PC-3 (cell line): ENCODE data around the gene SMIM22.

Experiments used
- EZH2phosphoT487 ChIP-seq: fragments of 300-600 bp; sonication (generic); IDR thresholded peaks from 2 replicates; pipeline ENCODE4 v1.6.1; 2018; ENCODE audit warnings: mild to moderate bottlenecking, antibody characterized with exemption, low read length, borderline replicate concordance
- TF ChIP-seq, protein P1 (sequence below): fragments of 300-600 bp; sonication (generic); conservative IDR thresholded peaks from 2 replicates; pipeline ENCODE4 v1.5.1; 2017; ENCODE audit warnings: antibody characterized with exemption, low read depth, mild to moderate bottlenecking, low read length

DNA sequence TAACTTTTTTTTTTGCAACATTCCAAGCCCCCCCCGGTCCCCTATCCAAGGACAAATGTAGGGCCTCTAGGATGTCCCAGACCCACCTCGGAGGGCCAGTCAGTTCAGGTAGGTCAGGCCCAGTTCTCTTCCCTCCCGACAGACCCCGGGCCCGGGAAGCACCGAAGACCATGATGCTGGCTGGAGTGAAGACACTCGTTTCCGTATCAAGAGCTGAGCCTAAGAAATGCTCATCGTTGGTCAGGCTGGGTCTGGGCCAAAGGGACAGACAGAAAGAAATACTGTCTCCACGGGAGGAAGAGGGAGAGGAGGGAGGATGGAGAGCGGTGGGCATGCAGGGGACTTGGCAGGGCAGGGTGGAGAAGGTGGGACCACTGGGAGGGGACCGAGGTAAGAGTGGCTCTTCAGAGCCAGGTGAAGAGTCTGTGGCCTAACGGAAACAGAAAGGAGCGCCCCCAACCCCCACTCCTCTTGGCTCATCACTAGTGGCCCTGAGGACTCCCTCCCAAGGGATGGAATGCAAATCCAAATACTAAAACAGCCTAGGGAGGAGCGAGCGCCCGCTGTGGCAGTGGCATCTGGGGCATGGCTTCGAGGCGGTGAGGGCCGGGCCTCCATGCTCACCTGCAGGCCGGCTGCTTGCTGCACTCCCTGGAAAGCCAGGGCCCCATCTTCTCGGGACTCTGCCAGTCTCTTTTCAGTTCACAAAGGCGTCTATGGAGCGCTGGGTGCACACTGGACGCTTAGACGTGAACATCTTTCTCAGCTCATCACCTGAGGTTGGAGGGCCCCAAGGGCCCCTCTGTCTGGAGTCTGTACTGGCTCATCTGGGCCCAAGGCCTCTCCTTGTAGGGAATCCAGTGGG is 9.0 kb downstream of the SMIM22 start:
- TF ChIP-seq, protein P1, sequence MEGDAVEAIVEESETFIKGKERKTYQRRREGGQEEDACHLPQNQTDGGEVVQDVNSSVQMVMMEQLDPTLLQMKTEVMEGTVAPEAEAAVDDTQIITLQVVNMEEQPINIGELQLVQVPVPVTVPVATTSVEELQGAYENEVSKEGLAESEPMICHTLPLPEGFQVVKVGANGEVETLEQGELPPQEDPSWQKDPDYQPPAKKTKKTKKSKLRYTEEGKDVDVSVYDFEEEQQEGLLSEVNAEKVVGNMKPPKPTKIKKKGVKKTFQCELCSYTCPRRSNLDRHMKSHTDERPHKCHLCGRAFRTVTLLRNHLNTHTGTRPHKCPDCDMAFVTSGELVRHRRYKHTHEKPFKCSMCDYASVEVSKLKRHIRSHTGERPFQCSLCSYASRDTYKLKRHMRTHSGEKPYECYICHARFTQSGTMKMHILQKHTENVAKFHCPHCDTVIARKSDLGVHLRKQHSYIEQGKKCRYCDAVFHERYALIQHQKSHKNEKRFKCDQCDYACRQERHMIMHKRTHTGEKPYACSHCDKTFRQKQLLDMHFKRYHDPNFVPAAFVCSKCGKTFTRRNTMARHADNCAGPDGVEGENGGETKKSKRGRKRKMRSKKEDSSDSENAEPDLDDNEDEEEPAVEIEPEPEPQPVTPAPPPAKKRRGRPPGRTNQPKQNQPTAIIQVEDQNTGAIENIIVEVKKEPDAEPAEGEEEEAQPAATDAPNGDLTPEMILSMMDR, result no peak
- TF ChIP-seq EZH2phosphoT487, result no peak
